ENCODE measurements around the gene ENTREP3.
"Not testable (repeated sequence)": the region's sequence is repeated elsewhere in the genome, so short reads cannot be mapped to it uniquely, and the experiment has no call there.

ENTREP3 gene, protein sequence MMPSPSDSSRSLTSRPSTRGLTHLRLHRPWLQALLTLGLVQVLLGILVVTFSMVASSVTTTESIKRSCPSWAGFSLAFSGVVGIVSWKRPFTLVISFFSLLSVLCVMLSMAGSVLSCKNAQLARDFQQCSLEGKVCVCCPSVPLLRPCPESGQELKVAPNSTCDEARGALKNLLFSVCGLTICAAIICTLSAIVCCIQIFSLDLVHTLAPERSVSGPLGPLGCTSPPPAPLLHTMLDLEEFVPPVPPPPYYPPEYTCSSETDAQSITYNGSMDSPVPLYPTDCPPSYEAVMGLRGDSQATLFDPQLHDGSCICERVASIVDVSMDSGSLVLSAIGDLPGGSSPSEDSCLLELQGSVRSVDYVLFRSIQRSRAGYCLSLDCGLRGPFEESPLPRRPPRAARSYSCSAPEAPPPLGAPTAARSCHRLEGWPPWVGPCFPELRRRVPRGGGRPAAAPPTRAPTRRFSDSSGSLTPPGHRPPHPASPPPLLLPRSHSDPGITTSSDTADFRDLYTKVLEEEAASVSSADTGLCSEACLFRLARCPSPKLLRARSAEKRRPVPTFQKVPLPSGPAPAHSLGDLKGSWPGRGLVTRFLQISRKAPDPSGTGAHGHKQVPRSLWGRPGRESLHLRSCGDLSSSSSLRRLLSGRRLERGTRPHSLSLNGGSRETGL

DNA sequence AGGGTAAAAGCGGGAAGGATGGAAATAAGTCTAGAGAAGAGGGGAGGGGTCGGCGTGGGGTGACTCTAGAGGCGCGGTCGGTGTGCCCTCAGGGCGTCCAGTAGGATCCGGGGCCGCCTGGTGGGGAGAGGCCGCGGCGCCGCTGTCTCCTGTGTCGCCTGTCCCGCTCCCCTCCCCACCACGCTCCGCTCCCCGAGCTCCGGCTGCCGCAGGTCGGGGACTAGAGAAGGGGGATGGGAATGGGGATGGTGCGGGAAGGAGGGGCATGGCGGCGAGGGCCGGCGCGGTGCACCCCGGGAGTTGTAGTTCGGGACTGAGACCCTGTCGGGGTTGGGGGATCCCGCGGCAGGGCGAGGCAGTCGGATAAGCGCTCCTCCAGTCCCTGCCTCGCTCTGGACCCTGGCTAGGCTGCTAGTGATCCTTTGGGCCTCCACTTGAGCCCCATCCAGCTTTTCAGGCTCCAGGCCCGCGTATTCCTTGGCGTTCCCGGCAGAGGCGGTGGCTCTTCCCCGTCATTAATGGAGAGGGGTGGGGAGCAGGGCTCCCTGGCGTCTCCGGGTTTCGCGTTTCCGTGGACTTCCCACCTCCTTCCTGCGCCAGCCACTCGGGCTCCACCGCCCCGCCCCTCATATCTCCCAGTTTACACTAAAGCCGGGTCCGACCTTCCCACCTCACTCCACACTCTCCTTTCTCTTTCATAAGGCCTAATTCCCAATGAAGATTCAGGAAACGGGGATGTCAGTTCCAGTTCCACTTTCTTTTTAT lies at the start of gene ENTREP3:
TSS of gene ENTREP3 (minus strand) at position 241 of the 765 bp plus-strand sequence. CDS start 606 bp downstream, outside the sequence.
- peak; percentile 89 for DNase-seq (ENCODE audit: low spot score)
- FAIRE-seq = no peak

DNA sequence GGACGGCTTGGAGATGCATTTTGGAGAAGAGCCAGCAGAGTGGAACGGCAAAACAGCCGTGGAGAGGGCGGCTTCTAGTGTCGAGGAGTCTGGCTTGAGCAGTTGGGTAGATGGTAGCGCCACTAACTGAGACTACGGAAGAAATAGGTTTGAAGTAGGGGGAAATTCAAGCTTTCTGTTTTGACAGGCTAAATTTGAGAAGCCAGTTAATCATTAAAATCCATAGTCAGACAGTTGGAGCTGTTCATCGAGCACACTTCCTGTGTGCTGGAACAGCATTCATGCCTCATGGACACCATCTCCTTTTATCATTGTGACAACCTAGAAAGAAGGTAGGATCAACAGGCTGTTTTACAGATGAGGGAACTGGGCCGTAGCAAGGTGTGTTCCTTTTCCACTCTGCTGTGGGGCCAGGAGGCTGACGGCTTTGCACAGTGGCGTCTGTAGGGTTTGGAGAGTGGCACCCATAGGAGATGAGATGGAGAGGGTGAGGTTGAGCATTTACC lies 49.3 kb upstream of the ENTREP3 start:
- no peak for DNase-seq (ENCODE audit: low spot score)
- FAIRE-seq = no peak

DNA sequence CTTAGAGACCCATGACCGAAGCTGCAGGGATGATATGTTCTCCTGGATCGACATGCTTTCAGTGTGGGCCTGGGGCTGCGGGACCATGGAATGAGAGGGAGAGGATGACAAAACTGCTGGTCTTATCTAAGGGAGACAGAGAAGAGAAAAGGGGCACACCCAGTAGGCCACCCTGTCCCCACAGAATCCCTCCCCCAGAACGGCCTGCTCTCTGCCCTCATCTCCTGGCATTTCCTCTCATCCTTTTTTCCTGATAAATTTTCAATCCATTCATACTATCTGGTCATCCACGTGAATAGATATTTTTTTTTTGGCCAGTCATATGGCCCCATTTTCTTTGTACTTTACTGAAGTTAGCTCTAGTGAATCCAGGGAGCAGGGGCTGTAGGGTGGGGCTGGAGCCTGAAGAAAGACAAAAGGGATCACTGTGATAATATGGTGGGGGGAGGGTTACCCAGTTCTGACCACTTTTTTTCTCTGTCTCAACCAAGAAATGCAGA lies 46.1 kb upstream of the ENTREP3 start, which contains the start of gene PKLR:
TSS of gene PKLR (minus strand) at position 97 of the 500 bp plus-strand sequence. CDS start at position 54, 43 bp downstream.
- no peak for FAIRE-seq

DNA sequence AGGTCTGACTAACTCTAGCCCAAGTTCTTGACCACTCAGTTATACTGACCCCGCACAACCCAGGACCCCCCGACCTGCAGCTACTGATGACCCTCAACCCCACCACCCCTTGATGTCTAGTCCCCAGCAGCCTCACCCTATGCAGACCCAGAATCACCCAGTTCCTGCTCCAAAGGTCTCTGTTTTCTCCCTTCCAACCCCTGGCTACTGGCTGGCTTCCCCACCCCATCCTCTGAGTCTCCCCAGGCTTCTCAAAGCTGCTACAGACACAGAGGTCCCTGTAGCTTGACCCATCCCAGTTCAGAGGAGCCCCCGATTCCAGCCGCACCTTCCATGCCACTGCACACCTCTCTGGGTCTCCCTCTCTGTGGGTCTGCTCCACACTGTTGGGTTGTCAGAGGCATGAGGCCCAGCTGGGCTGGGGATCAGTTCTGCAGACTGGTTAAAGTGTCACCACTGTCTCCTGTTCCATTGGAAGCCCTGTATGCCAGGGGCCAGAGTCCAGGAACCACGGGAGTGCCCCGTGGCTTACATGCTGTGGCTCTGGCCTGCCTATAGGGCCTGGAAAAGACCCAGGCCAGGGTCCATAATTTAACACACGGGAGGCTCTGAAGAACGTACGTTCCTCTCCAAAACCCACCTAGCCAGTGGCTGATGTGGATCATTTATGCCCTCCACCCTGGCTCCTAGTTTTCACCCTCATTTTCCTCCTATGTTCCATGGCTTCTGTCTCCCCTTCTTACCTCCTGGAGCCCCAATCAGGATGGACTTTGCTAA lies 45.5 kb upstream of the ENTREP3 start:
- no peak for DNase-seq (ENCODE audit: low spot score)
- FAIRE-seq = no peak

More for the DNA sequence above, 46.1 kb upstream of the ENTREP3 start, which contains the start of gene PKLR:
- DNase-seq (ENCODE audit: low spot score) = no peak

DNA sequence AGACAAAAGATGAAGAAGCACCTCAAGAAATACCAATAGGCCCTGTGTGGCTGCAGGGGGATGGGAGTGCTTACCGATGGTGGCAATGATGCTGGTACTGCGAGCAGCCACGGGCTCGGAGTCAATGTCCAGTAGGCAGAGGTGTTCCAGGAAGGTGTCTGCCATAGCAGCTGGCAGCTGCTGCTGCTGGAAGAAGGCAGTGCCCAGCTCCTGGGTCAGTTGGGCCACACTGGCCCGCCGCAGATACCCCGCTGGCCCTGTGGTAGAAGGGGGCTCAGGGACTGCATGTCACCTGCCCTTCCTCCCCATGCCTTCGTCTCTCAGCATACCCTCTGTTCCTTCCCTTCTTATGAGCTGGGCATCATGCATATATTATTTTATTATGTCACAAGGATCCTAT lies 44.7 kb upstream of the ENTREP3 start:
- FAIRE-seq (no peak), DNase-seq (ENCODE audit: low spot score) (no peak)

DNA sequence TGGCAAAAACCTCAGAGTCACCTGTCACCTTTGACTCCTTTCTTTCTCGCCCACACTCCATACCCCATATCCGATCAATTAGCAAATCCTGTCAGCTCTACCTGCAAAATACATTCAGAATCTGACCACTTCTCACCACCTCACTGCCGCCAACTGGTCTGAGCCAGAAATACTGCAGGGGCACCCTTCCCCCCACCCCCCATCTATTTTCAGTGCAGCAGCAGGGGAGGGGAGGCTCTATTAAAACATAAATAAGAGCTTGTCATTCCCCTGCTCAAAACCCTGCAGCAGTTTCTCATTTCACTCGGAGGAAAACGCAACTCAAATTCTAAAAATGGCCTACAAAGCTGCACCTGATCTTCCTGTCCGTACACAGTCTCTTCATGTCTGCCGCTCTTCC lies 42.1 kb upstream of the ENTREP3 start:
- FAIRE-seq (no peak), DNase-seq (ENCODE audit: low spot score) (no peak)

DNA sequence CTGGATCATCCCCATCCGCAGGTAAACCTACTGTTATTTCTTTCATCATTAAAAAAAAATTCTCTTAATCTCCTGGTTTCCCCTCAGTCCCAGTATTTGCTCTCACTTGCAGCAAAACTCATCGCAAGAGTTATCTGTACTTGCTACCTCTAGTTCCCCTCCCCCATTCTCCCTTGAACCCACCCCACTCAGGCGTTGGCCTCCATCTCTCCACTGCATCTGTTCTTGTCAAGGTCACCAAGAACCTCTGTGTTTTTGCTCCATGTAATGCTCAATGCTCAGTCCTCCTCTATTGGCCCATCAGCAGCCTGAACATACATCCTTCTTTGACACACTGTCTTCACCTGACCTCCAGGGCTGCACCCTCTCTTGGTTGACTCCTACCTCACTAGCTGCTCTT lies 41.4 kb upstream of the ENTREP3 start:
- DNase-seq (ENCODE audit: low spot score) (no peak), FAIRE-seq (no peak)

DNA sequence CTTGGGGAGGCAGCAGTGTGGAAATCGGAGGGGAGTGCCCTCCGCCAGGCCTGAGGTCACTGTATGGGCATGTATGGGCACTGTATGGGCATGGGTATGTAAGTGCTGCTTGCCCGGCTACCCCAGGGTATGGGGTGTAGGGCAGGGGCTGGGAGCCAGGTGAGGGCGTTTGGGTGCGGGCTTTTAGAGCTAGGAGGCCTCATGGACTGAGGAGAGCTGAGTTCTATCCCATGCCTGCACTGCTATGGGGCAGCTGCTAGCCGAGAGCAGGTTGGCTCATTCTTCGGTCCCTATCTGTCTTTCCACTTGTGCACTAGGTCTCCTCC lies 40.6 kb upstream of the ENTREP3 start:
- no peak for DNase-seq (ENCODE audit: low spot score)
- FAIRE-seq = no peak

DNA sequence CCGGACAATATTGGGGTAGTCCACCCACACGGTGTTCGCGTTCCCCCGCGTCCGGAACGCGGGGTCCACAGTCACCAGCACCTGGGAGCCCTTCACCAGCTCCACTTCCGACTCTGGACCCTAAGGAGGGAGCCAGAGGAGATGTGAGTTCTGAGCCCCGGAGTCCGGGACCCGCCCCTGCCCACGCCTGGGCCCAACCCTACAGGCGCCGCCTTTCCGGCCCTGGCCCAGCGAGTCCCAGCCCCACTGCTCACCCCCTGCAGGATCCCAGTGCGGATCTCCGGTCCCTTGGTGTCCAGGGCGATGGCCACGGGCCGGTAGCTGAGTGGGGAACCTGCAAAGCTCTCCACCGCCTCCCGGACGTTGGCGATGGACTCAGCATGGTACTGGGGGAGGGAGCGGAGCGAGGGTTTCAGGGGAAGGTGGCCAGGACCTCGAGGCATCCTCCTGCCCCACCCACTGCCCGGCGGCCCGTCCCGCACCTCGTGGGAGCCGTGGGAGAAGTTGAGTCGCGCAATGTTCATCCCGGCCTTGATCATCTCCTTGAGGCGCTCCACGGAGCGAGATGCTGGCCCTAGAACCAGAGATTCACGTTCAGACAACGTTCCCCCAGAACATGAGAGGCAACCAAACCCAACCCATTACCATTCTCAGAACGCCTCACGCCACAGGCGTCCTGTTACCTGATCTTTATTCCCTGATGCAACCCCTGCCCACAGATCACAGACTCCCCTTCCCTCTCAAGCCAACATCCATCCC lies 40.1 kb upstream of the ENTREP3 start:
- DNase-seq (ENCODE audit: low spot score) (no peak), FAIRE-seq (no peak)

DNA sequence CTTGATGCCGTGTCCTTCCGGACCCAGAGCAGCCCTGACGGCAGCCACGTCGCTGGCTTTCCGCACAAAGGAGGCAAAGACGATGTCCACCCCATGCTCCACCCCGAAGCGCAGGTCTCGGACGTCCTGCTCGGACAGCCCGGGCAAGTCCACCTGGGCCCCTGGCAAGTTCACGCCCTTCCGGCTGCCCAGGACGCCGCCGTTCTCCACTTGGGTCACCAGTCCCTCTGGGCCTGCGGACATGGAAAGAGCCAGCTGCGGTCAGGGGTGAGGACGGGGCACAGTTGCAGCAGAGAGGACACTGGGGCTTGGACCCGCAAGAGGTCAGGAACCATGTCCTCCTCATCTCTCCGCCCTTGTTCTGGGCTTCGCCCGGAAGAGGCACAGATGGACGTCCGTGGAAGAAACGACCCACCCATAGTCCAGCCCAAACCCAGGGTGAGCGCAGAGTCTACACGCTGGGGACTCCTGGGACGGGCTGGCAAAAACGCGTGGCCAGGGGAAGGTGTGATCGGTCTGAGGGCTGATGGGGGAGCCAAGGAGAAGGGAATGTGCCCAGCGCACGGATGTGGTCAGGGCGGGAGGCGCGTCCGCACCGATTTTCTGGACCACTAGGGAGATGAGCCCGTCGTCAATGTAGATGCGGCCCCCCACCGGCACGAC lies 39.4 kb upstream of the ENTREP3 start:
- FAIRE-seq (no peak), DNase-seq (ENCODE audit: low spot score) (no peak)

DNA sequence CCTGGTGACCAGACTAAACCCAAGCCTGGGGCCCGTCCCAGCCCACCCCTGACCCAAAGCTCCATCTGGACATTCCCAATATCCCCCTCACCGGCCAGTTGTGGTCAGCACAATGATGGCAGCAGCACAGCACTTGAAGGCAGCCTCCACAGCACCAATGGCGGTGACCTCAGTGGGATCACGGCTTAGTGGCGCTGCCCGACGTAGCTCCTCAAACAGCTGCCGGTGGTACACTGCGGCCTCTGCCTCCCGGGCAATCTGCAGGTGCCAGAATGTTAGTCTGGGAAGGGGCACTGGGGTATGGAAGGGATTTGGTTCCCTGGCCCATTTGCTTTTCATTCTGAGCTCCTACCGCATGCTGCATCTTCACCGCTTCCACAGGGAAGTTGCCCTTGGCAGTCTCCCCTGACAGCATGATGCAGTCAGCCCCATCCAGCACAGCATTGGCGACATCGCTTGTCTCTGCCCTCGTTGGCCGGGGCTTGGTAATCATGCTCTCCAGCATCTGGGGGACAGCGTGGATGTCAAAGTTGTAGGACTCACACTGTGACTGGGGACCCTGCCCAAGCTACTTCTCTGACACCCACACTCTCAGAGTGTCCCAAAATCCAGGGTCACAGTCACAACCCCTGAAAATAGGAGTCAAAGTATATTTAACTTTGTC lies 37.9 kb upstream of the ENTREP3 start:
- DNase-seq (ENCODE audit: low spot score) = no peak

DNA sequence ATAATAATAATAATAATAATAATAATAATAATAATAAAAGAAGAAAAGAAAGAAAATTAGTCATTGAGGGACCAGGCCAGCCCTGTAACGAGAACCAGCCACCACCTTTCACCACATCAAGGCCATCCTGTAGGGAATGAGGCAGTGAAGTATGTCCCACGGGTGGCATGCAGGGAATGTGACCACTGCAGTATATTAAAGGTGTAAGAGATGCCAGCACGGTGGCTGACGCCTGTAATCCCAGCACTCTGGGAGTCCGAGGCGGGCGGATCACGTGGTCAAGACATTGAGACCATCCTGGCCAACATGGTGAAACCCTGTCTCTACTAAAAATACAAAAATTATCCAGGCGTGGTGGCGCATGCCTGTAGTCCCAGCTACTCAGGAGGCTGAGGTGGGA lies 35.7 kb upstream of the ENTREP3 start:
- not testable (repeated sequence) for FAIRE-seq; DNase-seq (ENCODE audit: low spot score)

More for the DNA sequence above, 37.9 kb upstream of the ENTREP3 start:
- no peak for FAIRE-seq

DNA sequence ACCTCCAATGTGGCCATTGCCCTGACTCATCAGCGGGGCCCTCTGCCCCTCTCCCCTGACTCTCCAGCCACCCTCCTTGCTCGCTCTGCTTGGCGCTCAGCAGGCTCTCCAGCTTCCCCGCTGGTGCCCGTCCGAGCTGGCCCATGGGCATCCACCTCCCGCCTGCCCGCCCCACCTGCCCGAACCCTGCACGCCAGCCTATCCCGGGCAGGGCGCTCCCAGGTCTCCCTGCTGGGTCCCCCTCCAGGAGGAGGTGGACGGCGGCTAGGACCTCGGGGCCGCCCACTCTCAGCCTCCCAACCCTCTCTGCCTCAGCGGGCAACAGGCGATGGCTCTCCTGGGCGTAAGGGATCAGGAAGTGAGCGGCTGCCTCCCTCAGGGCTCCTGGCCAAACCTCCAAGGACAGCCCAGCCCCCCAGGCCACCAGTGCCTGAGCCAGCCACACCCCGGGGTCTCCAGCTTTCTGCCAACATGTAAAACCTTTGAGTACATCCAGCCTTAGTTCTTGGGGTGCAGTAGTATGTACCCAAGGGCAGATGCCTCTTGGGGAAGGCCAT lies 32.8 kb upstream of the ENTREP3 start:
- no peak for DNase-seq (ENCODE audit: low spot score)
- no peak for FAIRE-seq

DNA sequence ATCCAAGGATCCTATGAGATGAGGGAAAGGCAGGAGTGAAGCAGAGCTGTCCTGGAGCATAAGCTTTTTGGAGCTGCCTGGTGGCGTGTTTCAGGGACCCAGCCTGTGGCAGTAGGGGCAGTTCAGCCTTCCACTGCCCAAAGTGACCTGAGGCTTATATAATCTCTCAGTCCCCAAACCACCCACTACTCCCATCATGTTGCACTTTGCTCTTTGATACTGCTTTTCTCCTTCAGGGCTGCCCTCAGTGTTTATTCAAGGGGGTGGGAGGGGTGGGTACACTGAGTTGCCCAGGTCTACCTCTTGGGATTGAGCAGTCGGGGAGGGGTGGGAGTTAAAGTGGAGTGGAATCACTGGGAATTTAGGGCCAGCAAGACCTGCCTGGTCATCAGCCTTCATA lies 31.3 kb upstream of the ENTREP3 start:
- FAIRE-seq (no peak), DNase-seq (ENCODE audit: low spot score) (no peak)

DNA sequence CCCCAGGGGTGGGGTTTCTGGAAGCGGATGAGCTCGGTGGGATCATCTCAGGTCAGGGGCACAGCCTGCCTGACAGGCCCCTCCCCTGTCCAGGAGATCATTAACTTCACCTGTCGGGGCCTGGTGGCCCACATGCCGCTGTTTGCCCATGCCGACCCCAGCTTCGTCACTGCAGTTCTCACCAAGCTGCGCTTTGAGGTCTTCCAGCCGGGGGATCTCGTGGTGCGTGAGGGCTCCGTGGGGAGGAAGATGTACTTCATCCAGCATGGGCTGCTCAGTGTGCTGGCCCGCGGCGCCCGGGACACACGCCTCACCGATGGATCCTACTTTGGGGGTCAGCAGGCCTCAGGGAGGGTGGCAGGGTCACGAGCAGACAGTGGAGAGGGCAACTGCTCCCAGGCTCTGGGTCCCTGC lies 30.4 kb upstream of the ENTREP3 start:
- FAIRE-seq (no peak), DNase-seq (ENCODE audit: low spot score) (no peak)

DNA sequence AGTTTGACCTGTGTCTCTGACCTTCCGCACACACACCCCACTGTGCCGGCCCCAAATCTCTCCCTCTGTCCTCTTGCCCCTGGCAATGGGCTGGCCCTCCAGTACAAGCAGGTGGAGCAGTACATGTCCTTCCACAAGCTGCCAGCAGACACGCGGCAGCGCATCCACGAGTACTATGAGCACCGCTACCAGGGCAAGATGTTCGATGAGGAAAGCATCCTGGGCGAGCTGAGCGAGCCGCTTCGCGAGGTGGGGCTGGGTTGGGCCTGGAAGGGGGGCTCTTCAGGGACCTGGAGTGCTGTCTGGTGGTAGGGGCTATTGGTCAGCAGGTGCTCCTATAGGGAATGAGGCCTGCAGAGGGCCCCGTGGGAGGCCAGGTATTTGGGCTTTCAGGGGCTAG lies 29.8 kb upstream of the ENTREP3 start:
- DNase-seq (ENCODE audit: low spot score) (no peak), FAIRE-seq (no peak)

DNA sequence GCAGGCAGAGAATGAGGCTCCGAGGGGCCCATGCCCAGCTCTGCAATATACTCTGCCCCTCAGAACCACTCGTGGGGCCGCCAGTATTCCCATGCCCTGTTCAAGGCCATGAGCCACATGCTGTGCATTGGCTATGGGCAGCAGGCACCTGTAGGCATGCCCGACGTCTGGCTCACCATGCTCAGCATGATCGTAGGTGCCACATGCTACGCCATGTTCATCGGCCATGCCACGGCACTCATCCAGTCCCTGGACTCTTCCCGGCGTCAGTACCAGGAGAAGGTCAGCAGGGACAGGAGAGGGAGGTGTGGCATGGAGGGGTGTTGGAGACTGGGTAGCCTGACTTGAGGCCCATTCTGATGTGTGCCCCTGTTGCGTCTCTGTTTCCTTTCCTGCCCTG lies 29.2 kb upstream of the ENTREP3 start:
- DNase-seq (ENCODE audit: low spot score) (no peak), FAIRE-seq (peak; percentile 48)

DNA sequence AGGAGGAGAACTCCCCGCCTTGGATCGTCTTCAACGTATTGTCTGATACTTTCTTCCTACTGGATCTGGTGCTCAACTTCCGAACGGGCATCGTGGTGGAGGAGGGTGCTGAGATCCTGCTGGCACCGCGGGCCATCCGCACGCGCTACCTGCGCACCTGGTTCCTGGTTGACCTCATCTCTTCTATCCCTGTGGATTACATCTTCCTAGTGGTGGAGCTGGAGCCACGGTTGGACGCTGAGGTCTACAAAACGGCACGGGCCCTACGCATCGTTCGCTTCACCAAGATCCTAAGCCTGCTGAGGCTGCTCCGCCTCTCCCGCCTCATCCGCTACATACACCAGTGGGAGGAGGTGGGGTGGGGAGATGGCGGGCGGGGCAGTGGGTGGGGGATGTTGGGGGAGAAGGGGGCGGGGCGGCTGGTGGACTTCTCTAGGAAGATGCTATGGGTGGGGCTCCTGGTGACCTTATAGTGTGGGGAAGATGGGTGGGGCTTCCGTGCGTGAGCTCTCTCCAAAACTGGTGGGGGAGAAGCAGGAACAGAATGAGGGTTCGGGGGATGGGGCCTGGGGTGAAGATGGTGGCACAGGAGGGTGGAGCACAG lies 27.3 kb upstream of the ENTREP3 start:
- FAIRE-seq (no peak), DNase-seq (ENCODE audit: low spot score) (no peak)
